GM11168 (cell line): ENCODE results near the gene ALB.

Experiments
- in situ Hi-C: fragments of 300-500 bp; cut with MboI; formaldehyde crosslinking; loops from one replicate; pipeline ENCODE4 v1.12.0; 2022; ENCODE audit warnings: low sequenced_read_pairs; ENCODE audit not compliant: unreplicated experiment

The ALB gene

DNA sequence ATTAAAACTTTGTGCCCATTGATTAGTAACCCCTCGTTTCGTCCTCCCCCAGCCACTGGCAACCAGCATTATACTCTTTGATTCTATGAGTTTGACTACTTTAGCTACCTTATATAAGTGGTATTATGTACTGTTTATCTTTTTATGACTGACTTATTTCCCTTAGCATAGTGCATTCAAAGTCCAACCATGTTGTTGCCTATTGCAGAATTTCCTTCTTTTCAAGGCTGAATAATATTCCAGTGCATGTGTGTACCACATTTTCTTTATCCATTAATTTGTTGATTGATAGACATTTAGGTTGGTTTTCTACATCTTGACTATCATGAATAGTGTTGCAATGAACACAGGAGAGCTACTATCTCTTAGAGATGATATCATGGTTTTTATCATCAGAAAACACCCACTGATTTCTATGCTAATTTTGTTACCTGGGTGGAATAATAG is 3.2 kb downstream of the ALB start:
- in situ Hi-C loops: no loop called here

DNA sequence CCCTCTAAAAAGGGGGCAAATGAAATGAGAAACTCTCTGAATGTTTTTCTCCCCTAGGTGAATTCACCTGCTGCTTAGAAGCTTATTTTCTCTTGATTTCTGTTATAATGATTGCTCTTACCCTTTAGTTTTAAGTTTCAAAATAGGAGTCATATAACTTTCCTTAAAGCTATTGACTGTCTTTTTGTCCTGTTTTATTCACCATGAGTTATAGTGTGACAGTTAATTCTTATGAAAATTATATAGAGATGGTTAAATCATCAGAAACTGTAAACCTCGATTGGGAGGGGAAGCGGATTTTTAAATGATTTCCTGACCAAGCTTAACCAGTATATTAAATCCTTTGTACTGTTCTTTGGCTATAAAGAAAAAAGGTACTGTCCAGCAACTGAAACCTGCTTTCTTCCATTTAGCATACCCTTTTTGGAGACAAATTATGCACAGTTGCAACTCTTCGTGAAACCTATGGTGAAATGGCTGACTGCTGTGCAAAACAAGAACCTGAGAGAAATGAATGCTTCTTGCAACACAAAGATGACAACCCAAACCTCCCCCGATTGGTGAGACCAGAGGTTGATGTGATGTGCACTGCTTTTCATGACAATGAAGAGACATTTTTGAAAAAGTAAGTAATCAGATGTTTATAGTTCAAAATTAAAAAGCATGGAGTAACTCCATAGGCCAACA is 4.2 kb downstream of the ALB start:
- in situ Hi-C loops: no loop called here

DNA sequence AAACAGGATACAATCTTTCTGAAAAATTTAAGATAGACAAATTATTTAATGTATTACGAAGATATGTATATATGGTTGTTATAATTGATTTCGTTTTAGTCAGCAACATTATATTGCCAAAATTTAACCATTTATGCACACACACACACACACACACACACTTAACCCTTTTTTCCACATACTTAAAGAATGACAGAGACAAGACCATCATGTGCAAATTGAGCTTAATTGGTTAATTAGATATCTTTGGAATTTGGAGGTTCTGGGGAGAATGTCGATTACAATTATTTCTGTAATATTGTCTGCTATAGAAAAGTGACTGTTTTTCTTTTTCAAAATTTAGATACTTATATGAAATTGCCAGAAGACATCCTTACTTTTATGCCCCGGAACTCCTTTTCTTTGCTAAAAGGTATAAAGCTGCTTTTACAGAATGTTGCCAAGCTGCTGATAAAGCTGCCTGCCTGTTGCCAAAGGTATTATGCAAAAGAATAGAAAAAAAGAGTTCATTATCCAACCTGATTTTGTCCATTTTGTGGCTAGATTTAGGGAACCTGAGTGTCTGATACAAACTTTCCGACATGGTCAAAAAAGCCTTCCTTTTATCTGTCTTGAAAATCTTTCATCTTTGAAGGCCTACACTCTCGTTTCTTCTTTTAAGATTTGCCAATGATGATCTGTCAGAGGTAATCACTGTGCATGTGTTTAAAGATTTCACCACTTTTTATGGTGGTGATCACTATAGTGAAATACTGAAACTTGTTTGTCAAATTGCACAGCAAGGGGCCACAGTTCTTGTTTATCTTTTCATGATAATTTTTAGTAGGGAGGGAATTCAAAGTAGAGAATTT is 5.2 kb downstream of the ALB start:
- in situ Hi-C loops: no loop called here

DNA sequence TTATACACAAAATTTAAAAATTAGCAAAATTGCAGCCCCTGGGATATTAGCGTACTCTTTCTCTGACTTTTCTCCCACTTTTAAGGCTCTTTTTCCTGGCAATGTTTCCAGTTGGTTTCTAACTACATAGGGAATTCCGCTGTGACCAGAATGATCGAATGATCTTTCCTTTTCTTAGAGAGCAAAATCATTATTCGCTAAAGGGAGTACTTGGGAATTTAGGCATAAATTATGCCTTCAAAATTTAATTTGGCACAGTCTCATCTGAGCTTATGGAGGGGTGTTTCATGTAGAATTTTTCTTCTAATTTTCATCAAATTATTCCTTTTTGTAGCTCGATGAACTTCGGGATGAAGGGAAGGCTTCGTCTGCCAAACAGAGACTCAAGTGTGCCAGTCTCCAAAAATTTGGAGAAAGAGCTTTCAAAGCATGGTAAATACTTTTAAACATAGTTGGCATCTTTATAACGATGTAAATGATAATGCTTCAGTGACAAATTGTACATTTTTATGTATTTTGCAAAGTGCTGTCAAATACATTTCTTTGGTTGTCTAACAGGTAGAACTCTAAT is 6.0 kb downstream of the ALB start:
- in situ Hi-C loops: no loop called here

DNA sequence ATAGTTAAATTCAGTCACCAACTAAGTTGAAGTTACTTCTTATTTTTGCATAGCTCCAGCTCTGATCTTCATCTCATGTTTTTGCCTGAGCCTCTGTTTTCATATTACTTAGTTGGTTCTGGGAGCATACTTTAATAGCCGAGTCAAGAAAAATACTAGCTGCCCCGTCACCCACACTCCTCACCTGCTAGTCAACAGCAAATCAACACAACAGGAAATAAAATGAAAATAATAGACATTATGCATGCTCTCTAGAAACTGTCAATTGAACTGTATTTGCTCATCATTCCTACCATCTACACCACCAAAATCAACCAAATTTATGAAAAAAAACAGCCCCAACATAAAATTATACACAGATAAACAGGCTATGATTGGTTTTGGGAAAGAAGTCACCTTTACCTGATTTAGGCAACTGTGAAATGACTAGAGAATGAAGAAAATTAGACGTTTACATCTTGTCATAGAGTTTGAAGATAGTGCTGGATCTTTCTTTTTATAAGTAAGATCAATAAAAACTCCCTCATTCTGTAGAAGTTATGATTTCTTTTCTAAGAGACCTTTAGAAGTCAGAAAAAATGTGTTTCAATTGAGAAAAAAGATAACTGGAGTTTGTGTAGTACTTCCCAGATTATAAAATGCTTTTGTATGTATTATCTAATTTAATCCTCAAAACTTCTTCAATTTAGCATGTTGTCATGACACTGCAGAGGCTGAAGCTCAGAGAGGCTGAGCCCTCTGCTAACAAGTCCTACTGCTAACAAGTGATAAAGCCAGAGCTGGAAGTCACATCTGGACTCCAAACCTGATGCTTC is 7.0 kb downstream of the ALB start:
- in situ Hi-C loops: no loop called here

DNA sequence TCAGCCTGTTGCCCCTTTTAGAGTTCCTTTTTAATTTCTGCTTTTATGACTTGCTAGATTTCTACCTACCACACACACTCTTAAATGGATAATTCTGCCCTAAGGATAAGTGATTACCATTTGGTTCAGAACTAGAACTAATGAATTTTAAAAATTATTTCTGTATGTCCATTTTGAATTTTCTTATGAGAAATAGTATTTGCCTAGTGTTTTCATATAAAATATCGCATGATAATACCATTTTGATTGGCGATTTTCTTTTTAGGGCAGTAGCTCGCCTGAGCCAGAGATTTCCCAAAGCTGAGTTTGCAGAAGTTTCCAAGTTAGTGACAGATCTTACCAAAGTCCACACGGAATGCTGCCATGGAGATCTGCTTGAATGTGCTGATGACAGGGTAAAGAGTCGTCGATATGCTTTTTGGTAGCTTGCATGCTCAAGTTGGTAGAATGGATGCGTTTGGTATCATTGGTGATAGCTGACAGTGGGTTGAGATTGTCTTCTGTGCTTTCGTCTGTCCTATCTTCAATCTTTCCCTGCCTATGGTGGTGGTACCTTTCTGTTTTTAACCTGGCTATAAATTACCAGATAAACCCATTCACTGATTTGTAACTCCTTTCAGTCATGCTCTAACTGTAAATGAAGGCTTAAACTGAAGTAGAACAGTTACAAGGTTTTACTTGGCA is 7.8 kb downstream of the ALB start:
- in situ Hi-C loops: no loop called here

DNA sequence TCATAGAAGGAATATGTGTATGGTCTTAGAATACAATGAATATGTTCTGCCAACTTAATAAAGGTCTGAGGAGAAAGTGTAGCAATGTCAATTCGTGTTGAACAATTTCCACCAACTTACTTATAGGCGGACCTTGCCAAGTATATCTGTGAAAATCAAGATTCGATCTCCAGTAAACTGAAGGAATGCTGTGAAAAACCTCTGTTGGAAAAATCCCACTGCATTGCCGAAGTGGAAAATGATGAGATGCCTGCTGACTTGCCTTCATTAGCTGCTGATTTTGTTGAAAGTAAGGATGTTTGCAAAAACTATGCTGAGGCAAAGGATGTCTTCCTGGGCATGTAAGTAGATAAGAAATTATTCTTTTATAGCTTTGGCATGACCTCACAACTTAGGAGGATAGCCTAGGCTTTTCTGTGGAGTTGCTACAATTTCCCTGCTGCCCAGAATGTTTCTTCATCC is 9.2 kb downstream of the ALB start:
- in situ Hi-C loops: no loop called here

DNA sequence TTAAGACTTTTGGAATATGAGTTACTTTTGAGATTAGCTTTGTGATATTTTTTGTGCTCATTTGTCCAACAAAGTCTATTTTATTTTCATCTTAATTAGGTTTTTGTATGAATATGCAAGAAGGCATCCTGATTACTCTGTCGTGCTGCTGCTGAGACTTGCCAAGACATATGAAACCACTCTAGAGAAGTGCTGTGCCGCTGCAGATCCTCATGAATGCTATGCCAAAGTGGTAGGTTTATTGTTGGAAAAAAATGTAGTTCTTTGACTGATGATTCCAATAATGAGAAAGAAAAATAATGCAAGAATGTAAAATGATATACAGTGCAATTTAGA is 10.8 kb downstream of the ALB start:
- in situ Hi-C loops: no loop called here

DNA sequence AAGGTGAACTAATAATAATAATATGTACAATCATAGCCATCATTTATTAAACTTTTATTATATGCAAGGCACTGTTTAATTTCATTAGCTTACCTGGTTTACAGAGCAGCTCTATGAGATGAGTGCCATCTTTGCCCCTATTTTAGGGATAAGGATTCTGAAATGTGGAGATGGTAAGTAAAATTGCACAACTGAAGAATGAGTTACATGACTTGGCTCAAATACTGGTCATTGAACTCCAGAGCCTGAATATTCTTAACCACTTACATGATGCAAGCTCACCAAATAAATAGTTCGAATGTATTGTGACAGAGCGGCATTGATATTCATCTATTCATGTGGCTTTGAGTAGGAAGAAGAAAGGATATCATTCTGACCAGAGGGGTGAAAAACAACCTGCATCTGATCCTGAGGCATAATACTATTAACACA is 11.7 kb downstream of the ALB start:
- in situ Hi-C loops: no loop called here

DNA sequence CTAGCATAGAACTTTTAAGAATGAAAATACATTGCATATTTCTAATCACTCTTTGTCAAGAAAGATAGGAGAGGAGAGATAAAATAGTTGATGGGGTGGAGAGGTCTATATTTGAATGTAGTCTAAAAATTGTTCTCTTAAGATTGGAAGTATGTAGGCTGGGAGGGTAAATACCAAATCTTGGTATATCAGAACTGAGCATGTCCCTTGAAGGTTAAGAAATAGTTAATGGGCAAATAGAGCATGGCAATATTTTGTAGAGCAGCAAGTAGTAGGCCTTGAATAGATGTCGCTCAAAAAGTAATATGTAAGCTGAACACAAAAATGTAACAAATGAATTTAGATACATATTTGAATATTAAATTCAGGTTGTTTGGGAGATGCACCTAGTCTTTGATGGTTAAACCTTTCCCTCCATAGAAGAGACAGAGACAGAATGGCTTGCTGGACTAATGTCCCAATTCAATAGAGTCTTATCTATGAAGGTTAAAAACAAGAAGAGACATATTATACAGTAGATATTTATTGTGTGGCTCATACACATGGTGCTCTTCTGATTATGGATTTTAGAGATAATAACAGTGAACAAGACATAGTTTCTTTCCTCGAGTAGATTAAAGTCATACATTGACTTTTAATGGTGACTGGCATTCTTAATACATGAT is 12.5 kb downstream of the ALB start:
- in situ Hi-C loops: no loop called here

DNA sequence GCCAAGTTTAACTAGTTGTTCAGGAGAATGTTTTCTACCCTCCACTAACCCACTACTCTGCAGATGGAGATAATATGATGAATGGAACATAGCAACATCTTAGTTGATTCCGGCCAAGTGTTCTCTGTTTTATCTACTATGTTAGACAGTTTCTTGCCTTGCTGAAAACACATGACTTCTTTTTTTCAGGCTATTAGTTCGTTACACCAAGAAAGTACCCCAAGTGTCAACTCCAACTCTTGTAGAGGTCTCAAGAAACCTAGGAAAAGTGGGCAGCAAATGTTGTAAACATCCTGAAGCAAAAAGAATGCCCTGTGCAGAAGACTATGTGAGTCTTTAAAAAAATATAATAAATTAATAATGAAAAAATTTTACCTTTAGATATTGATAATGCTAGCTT is 13.3 kb downstream of the ALB start:
- in situ Hi-C loops: no loop called here

DNA sequence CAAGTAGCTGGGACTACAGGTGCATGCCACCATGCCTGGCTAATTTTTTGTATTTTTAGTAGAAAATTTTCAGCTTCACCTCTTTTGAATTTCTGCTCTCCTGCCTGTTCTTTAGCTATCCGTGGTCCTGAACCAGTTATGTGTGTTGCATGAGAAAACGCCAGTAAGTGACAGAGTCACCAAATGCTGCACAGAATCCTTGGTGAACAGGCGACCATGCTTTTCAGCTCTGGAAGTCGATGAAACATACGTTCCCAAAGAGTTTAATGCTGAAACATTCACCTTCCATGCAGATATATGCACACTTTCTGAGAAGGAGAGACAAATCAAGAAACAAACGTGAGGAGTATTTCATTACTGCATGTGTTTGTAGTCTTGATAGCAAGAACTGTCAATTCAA is 13.9 kb downstream of the ALB start:
- in situ Hi-C loops: no loop called here

DNA sequence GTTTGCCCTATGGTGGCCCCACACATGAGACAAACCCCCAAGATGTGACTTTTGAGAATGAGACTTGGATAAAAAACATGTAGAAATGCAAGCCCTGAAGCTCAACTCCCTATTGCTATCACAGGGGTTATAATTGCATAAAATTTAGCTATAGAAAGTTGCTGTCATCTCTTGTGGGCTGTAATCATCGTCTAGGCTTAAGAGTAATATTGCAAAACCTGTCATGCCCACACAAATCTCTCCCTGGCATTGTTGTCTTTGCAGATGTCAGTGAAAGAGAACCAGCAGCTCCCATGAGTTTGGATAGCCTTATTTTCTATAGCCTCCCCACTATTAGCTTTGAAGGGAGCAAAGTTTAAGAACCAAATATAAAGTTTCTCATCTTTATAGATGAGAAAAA is 14.6 kb downstream of the ALB start:
- in situ Hi-C loops: no loop called here

DNA sequence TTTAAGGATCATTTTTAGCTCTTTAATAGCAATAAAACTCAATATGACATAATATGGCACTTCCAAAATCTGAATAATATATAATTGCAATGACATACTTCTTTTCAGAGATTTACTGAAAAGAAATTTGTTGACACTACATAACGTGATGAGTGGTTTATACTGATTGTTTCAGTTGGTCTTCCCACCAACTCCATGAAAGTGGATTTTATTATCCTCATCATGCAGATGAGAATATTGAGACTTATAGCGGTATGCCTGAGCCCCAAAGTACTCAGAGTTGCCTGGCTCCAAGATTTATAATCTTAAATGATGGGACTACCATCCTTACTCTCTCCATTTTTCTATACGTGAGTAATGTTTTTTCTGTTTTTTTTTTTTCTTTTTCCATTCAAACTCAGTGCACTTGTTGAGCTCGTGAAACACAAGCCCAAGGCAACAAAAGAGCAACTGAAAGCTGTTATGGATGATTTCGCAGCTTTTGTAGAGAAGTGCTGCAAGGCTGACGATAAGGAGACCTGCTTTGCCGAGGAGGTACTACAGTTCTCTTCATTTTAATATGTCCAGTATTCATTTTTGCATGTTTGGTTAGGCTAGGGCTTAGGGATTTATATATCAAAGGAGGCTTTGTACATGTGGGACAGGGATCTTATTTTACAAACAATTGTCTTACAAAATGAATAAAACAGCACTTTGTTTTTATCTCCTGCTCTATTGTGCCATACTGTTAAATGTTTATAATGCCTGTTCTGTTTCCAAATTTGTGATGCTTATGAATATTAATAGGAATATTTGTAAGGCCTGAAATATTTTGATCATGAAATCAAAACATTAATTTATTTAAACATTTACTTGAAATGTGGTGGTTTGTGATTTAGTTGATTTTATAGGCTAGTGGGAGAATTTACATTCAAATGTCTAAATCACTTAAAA is 15.3 kb downstream of the ALB start:
- in situ Hi-C loops: no loop called here

DNA sequence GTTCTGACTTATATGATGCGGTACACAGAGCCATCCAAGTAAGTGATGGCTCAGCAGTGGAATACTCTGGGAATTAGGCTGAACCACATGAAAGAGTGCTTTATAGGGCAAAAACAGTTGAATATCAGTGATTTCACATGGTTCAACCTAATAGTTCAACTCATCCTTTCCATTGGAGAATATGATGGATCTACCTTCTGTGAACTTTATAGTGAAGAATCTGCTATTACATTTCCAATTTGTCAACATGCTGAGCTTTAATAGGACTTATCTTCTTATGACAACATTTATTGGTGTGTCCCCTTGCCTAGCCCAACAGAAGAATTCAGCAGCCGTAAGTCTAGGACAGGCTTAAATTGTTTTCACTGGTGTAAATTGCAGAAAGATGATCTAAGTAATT is 16.5 kb downstream of the ALB start:
- in situ Hi-C loops: no loop called here

DNA sequence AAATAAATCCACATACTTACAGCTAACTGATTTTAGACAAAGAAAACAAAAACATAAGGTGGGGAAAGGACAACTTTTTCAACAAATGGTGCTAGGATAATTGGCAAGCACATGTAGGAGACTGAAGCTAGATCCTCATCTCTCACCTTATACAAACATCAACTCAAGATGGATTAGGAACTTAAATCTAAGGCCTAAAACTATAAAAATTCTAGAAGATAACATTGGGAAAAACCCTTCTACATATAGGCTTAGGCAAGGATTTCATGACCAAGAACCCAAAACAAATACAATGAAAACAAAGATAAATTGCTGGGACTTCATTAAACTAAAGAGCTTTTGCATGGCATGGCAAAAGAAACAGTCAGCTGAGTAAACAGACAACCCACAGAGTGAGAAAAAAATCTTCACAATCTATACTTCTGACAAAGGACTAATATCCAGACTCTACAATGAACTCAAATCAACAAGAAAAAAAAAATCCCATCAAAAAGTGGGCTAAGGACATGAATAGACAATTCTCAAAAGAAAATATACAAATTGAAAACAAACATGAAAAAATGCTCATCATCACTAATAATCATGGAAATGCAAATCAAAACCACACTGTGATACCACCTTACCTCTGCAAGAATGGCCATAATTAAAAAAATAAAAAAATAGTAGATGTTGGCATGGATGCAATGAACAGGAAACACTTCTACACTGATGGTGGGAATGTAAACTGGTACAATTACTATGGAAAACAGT is 17.8 kb downstream of the ALB start:
- in situ Hi-C loops: no loop called here

DNA sequence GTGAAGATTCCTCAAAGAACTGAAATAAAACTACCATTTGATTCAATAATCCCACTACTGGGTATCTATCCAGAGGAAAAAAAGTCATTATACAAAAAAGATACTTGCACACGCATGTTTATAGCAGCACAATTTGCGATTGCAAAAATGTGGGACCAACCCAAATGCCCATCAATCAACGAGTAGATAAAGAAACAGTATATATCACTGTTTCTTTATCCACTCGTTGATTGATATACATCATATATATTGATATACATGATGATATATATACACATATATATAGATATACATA is 18.3 kb downstream of the ALB start:
- in situ Hi-C loops: no loop called here

DNA sequence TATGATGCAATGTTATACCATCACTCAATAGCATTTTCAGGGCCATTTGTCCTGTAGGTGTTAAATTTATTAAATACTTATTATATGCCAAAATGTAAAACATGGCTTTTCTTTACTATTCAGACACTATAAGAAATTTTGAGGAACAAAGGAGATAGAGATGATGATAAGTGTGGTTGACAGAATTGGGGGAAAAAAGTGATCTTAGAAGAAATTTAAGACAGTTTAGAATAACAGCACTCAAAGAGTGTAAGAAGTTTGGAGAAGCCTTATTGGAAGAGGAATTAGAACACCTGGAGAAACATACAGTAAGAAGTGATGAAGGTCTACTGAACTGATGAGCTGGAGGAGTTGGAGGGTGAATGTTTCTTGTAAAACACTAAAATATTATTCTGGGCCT is 19.1 kb downstream of the ALB start:
- in situ Hi-C loops: no loop called here
